CD4-positive, alpha-beta T cell treated with Interleukin-2 at 100 ng/mL for 4 hours (primary cell): ENCODE measurements around the gene TUNAR.

Experiments
- DNase-seq: peaks from one replicate; pipeline ENCODE4 v3.0.0-alpha.2; 2020; ENCODE audit warnings: low spot score

The TUNAR gene

DNA sequence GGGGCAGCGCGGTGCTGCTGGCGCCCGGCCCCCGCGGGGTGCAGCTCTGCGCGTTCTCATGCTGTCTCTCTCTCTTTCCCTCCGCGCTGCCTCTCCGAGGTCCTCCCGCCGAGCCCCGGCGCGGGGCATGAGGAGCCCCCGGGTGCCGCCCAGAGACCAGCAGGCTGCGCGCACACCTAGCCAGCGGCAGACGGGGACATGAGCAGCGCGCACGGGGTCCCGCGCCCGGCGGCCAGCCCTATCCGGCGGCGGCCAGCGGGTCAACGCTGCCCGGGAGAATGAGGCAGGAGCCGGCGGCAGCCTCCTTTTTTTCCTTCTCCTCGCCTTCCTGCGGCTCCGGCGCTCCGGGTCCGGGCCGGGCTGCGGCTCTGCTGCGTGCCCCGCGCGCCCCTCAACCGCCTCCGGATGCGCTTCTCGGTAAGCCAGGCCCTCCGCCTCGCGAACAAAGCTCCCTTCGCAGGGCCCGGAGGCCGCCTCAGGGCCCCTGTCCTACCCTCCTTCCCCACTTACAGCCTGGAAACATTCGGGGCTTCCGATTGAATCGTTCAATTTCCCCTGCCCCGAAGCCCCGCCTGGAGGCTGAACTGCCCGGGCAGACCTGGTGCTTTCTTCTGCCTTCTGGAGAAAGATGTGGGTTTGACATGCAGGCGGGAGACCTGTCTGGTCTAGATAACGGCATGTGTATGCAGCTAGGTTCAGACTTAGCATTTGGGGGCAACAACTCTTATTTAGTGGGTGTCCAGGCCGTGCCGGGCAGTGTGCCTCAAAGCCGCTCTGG is at the start of gene TUNAR:
TUNAR (plus strand) TSS at position 72 of the 778 bp plus-strand sequence.
- DNase-seq = no peak

DNA sequence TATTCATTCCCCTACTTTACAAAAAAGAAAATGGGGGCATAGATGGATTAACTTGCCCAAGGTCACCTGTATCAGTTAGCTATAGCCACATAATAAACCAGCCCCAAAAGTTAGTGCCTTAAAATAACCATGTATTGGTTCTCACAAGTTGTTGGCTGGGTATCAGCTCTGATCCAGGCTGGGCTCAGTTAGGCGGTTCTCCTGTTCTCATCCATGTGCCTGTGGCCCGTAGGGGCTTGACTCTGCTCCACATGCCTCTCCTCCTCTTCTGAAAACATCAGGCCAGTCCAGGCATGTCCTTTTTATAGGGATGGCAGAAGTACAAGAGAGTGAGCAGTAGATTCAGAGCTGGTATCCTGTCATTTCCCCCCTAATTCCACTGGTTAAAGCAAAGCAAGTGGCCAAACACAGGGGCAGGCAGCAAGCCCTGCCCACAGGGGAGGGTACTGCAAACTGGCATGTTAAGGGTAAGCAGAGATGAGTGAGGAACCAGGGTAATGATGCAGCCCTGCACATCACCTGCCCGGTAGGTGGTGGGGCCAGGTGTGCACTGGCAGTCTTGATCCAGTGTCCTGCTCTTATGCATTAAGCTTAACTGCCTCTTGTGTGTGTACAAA is 47.9 kb upstream of the TUNAR start:
- DNase-seq = no peak

DNA sequence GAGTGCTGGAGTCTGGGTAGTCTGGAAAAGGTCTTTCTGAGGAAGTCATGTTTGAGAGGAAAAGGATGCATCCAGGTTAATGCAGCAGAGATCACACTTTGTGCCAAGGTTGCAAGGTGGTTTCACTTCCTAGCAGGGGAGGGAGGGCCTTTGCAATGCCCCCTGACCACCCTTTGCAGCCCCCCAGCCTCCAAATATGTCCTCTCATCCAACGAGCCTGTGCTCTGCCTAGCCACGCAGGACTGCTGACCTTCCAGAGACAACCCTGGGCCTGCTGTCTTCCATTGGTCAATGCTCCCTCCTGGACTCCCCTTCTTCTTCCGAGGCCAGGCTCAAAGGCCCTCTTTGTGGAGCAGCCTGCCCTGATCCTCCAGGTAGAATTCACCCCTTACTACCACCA is 47.3 kb upstream of the TUNAR start:
- no peak for DNase-seq

DNA sequence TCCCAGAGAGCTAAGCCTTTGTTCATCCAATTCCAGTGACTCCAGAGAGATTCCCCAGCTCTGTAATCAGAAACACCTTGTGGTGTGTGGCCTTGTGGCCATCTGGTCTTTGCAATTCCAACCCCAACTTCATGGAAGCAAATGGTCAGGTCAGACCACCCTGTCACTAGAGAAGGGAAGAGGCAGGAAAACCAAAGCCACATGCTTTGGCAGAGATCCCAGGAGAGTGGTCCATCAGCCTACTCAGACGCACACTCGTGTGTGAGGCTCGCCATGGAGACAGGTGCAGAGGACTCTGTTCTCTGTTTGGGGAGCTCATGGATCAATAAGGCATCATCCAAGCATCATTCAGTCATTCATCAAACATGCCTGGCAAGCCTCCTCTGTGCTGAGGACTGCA is 46.2 kb upstream of the TUNAR start:
- no peak for DNase-seq

DNA sequence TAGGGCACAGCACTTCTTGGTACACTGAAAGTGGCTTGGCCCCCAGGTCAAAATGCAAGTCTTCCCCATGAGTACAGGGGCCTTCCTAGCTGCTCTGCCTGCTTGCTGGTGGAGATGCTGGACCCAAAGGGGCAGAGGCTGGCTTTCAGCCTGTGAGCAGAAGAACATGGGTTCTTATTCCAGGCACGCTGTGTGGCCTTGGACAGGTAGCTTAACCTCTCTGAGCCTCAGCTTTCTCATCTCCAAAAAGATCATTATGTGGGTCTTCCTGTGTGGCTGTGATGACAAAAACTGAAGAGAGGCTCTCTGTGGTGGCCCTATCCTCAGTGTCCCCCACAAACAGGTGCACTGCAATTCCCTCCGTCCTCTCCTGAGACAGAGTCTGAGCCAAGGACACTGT is 45.6 kb upstream of the TUNAR start:
- no peak for DNase-seq

DNA sequence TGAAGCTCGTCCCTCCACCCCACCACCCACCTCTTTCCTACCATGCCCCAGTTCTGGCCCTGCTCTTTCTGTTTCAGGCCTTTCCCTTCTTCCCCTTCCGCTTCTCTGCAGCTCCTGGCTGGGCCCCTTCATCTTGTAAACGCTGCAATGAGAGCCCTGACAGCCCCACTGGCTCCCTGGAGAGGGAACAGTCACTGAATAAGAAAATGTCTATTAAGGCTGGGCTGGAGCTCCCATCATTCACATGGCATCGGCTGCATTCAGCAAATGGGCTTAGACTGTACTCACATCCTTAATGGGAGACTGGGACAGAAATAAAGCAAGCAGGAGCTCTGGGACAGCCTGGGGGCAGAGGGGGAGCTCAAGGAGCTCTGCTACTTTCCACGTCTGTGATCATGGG is 45.2 kb upstream of the TUNAR start:
- DNase-seq = no peak

DNA sequence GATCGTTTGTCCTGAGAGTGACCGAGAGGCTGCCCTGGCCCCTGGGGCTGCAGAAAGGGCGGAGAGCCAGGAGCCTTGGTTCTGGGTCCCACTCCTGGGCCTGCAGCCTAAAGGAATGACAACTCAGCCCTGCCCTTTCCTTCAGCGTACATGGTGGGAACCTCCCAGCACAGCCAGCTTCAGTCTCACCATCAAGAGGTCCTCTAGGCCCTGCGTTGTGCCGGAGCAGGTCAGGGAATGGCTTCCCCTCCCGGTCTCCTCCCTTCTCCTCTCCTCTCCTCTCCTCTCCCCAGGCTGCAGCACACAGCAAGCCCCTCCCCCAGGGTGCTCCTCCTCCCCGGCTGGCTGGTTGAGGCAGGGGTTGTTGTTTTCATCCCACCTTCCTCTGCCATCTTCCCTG is 44.6 kb upstream of the TUNAR start:
- no peak for DNase-seq

DNA sequence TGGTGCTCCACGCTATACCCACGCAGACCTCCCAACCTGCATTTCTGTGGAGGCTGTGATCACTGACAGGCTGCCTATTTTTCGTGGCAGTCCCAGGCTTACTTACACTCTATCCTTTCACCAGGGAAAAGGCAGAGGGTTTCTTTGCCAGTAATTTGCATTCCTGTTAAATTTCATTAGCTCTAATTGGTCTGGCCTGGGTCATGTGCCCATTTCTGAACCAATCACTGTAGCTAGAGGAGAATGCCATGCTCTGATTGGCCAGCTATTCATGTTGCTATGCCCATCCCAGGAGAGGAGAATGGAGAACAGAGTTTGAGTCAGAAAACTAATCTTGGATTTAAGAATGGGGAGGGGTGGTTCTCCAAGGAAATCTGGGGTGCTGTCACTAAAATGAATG is 43.2 kb upstream of the TUNAR start:
- no peak for DNase-seq

DNA sequence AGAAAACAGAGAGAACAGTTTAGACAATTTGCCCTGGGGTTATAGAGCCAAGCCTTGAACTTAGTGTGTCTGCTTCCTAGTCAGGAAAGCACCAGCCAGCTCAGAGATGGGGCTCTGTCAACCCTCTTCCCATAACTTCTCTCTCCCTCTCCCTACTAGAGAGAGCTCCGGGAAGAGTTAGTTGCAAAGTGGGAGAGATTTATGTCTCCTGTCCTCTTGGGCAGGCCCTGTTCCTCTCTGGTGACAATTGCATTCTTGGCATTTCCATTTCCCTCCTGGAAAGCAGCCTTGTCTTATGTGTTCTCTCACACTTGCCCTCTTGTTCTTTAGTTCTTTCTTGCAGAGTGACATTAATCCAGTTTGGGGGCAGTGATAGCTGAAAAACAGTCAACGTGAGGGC is 42.1 kb upstream of the TUNAR start:
- no peak for DNase-seq

DNA sequence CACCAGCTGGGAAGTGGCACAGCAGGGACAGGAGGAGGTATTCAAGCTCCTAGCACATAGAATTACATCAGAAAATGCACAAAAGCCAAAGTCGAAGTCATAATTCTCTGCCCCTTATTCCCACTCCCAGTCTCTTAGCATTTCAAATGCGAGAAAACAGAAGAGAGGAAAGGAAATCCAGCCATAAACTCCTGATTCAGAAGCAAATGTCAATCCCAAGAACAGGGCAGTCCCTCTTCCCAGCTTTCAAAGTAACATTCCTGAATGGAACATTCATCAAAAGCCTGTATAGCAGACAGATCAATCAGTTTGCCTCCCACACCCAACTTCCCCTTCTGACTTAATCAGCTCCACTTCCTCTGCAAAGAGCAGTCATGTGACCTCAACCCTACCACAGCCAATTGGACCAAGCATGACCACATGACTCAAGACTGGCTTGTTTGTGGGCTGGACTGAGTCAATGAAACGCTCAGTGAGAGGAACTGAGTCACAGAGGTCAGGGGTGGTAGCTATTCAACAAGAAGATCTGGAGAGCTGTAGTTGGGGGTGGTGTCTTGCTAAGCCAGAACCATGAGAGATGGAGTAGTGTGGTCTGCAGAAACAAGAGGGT is 41.4 kb upstream of the TUNAR start:
- no peak for DNase-seq

DNA sequence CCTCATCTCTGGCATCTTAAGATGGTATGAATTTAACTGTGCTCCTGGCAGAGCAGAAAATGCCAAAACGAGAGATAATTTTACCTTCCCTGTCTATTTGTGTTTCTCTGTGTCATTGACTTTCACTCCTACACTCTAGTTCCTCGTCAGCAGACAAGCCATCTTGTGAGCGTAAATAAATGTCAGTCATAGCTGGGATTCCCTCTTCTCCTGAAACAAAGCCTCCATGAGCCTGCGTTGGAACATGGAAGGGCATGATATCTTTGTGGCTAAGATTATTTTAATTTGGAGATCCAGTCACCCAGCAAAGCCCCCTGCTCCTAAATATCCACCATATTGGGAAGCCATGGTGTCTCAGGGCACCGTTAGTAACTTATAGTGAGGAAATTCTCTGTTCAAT is 37.8 kb upstream of the TUNAR start:
- no peak for DNase-seq

DNA sequence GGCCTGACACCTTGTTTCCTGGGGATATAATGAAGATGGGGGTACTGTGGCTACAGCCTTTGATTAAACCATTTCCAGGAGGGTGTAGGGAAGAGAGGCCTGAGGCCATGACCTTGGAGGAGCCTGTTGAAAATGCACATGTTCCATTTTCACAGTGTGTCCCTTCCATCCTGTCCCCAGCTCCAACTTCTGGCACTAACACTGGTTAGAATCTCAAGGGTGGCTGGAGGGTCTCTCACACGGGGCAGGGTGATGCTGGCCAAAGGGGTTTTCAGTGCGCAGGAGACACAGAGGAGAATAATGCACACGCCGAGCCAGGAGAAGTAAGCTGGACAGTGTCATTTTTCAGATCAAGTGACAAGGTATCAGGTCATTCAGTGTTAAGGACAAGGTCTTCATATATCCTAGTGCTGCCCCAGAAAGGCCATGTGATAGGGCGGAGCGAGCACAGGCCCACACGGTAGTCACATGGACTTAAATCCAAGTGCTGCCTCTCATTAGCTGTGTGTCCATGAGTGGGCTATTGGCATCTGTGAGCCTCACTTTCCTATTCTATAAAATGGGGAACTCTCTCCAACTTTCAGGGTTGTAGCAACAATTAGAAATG is 36.4 kb upstream of the TUNAR start:
- DNase-seq = no peak

DNA sequence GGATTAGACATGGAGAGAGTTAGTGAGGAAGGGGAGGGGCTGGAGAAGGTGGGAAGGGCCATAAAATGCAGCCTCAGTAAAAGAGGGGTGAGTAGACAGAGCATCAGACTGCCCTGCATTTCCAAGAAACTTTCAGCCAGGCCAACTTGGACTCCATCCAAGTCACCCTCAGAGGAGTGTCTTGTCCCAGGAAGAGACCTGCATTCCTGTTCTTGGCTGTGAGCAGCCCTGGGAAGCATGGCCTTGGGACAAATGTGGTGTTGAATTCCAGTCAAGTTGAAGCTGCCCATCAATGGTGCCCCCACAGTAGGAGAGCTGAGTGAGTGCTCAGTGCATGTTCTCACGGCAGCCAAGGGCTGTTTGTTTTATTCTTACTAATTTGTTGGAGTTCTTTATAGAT is 35.0 kb upstream of the TUNAR start:
- DNase-seq = no peak

DNA sequence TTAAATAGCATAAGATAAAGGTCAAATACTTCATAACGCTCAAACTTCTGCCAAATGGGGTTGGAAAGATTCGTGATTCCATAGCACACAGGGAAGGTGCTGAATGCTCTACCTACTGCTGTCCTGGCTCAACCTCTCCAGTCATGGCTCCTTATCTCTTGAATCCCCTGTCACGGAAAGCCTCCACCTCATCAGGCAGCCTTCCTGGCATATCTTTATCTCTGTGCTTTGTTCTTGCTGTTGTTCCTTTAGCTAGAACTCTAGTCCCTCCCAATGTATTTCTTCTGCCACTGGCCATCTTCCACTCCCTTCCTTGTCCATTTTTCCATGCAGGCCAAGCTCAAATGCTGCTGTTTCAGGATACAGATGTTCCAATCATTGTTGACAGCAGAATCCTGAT is 26.9 kb upstream of the TUNAR start:
- DNase-seq = no peak

DNA sequence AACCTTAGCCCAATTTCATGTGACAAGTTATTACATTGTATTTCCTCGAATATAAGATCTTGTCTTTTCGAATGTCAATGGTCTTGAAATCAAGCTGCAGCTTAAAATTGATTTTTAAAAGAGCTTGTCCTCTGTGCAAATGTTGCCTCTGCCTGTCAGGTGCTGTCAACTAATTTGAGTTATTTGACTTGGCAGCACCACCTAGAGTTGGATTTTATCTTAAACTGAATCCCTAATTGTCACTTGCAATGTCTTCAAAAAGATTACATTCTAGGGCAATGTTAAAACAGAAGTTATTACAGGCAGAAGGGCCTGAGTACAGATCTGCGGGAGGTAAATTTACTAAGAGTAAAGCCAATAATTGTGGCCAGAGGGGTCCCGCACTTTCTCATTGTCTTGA is 26.2 kb upstream of the TUNAR start:
- DNase-seq = no peak

DNA sequence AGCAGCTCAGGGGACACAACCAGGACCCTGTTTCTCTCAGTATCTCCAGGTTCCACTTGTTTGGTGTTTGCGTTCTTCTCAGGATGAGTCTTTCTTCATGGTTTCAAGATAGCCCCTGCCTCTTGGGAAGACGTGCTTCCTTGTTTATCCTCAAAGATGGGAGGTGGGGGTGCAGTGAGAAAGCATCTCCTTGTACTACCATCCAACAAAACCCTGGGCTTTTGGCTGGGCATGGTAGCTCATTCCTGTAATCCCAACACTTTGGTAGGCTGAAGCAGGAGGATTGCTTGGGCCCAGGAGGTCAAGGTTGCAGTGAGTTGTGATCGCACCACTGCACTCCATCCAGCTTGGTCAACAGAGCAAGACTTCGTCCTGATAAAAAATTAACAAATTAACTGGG is 21.0 kb upstream of the TUNAR start:
- DNase-seq = no peak

DNA sequence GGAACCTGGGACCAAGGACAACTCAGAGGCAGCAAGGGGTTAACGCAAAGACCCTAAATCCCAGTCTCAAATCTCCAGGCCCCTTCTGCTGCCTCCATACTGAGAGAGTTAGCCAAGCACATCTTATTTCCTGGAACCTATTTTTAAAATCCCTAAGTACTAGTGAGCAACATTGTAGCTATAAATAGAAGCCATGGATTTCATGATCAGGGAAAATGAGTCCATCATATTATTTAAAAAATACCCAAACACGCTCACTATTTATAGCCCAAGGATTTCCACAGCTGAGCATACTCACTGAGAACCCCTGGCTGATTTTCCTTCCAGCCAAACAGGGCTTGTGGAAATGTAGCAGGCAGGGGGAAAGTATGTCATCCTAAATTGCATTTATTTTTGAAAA is 19.4 kb upstream of the TUNAR start:
- no peak for DNase-seq

DNA sequence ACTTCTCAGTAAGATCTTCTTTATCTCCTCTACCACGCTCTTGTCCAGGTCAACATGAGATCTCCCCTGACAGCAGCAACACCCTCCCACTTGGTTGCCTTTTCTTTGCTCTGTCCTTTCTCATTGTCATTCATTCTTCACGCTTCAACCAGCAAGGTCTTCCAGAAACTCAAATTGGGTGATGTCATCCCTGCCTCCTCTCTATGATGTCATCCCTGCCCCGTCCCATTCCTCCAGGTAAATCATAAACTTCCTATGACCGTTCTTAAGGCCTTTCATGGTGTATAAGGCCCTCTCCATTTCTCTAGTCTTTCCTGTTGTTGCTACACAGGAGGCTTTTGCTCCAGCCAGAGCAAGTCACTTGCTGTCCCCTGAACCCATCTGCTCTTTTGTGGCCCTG is 17.7 kb upstream of the TUNAR start:
- no peak for DNase-seq

DNA sequence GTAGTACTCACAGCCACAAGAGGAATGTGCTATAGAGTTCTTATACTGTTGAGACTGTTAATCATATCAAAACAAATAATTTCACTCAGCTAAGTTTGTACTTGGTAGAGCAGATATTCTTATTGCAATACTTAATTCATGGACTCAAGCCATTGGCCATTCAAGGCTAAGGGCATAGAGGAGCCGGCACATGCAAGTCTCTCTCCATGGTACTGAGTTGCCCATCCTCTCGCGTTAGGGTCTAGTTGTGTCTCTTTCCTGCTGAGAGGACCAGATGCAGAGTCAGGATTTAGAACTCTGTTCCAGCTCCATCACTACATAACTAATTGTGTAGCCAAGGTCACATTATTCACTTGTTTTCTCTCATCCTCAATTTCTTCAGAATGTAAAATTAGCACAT is 14.4 kb upstream of the TUNAR start:
- no peak for DNase-seq

DNA sequence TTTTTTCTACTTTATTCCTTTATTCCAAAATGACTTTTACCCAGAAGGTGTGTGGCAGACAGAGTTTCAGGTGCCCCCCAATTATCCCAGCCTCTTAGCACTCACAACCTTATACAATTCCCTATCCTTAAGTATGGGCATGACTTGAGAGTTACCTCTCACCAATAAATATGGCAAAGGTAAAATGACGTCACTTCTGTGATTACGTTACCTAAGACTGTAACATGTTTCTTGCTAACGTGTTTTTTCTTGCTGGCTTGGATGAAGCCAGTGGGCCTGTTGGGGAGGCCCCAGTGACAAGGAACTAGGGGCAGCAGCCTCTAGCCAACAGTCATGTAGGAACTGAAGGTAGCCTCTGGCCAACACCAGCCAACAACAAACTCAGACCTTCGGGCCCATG is 13.3 kb upstream of the TUNAR start:
- DNase-seq = no peak

DNA sequence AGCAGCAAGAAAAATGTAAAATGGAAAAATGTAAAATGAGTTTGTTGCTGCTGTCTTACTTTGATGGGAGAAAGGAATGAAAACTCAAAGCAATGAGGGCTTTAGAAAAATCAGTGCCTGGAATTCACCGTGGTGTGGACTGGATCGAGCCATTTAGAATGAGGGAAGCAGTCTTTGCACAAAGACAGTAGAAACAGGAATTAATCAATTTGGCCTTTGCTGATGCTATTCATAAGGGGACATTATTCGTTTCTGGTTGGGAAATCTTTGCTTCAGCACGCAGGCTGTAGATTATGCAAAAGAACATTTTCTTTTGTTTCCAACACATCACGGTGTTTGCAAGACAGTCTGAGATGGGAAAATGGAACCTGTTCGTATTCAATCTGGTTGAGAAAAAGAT is 6.9 kb upstream of the TUNAR start:
- no peak for DNase-seq

DNA sequence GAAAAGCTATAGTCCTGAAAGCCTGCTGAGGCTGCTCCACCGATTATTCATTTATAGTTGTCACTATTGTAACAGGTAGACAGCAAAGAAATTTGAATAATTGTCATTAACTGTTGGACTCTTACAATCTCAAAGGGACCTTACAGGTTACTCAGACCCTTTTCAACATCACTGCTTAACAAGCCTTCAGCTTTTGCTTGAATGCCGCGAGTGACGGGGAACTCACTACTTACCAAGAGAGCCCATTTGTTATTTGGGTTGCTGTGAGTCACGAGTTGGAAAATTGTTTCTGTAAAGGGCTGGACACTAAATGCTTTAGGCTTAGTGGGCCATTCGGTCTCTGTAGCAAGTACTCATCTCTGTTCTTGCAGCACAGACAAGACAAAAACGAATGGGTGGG is 5.9 kb upstream of the TUNAR start:
- no peak for DNase-seq

DNA sequence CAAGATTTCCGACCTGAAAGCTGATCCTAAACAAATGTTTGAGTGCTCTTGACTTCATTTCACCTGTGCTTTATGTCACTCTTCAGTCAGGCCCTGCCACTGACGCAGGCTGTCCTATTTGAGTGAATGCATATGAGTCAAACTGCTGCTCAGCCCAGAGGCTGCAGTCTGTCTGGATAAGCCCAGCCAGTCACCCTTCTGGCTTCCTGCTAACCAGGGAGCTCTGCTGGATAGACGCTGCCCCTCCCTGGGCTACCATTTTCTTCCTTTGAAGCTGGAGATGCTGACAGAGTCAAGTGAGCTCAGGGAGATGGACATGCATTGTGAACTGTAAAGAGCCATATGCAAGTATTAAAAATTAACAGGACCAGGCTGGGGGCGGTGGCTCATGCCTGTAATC is 5.1 kb upstream of the TUNAR start:
- DNase-seq = no peak
